NK-92 (cell line): ENCODE measurements around the gene PAH.

Source experiments
- DNase-seq: peaks from one replicate; lab custom pipeline; 2025; ENCODE audit not compliant: unreplicated experiment; lab: John Stamatoyannopoulos, UW

Gene PAH

DNA sequence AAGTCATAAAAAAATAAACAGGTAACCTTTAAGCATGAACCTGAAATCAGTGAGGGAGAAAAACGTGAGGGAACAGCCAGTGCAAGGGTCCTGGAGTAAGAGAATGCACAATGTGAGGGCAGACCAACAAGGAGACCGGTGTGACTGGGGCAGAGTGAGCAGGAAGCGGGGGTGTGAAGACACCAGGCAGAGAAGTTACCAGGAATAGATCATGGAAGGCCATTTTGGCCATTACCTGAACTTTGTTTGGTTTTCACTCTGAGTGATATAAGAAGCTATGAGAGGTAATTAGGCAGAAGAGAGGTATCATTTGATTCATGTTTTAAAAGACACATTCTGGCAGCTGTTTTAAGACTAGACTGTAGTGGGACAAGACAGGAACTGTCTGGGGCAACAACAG, 15.0 kb downstream of the PAH start:
- DNase-seq = no peak

DNA sequence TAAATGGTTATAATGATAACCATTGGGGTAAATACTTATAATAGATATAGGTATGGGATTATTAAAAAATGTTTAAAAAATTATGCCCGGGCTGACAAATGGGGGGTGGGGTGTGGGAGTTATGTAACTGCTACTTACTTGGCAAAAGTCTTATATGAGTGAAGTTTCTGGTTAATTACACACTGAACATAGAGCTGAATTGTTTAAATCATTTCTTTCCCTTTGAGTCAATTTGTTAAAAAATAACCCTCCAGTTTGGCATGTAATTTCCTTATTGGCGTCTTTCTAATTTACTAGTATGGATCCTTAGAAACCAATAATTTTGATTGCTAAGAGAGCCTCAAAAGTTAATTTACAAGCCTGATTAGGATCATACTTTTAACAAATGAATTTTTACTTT, 16.7 kb downstream of the PAH start:
- DNase-seq = no peak

DNA sequence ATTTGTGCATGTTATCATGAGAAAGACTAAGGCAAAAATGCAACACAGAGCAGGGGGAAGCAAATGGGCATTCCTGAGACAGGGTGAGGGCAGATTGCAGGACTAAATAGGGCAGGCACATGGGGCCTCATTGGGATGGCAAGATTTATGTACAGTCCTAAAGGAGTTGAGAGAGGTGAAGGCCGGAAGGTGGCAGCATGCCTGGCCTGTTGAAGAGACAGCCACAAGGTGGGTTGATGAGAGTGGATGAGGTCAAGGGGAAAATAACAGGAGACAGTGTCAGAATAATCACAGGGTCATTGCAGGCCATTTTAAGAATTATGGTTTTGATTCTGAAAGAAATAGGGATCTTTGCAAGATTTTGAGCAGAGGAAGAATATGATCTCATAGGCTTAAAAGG, 21.0 kb downstream of the PAH start:
- DNase-seq = no peak

DNA sequence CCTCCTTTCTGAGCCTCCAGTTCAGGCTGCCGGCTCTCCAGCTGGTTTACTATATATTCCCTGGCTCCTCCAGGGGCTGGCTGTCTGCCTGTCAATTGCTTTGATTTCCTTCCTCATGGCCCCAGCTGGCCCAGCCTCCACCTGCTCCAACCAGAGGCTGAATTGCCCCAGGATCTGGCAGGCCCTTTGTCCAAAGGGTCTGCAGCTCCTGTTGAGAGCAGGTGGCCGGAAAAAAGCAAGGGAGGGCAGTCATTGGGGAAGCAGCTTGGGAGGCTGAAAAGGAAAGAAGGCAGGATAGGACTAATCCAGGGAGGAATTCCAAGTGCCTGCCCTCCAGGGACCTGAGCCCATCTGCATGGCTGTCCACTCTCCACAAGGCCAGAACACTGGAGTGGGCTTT, 25.3 kb downstream of the PAH start:
- no peak for DNase-seq

DNA sequence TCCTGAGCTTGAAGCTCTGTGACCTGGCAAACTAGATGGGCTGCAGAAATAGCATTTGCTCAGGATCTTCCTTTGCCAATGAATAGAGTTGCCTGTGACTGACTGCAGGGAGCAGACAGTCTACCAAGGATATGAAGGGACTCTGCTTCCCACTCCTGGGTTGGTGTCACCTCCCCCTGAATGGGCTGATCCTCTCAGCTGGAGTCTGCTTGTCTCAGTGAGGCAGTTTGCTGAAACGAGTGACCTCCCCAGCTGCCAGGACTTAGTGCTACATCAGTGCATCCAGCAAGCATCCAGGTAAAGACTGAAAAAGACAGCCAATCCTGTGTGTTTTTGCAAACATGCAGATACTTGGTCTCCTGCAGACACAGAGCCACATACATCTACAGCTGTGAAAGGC, 28.5 kb downstream of the PAH start:
- DNase-seq = no peak

DNA sequence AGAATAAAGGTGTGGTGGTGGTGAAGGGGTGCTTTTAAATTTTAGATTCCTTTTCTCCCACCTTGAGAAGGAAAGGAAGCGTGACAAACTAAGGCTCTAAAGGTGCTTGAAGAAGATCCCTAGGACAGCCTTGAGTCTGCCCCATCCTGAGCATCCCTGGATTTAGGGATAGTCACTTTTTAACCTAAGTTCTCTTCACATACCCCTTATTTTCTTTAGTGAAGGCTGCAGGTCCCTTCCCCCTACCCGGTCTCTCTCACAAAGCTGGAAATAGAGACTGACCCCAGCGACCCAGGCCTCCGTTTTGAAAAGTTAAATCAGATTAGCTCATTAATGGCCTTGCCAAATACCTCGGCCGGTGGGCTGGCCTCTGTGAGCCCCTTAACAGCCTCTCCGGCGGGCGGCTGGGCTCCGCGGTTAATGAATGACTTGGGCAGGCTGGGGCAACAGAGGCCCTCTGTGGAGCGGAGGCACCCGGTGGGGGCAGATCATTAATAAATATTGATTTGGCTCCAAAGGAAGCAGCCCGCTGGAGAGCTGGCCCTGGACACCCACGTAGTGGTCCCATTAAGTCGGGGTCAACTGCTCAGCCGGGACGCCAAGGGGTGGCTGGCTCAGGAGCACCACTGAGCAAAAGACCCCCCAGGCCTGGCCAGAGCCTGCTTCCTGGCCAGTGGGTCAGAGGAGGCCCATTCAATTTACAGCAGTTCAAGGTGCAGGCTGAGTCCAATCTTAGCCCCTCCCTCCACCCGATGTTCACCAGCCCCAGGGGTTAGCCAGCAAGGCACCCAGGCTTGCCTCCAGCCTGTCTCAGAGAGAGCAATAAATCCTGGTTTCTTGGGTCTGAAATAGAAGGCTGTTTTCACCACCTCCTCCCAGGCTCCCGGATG, 31.8 kb downstream of the PAH start:
- no peak for DNase-seq

DNA sequence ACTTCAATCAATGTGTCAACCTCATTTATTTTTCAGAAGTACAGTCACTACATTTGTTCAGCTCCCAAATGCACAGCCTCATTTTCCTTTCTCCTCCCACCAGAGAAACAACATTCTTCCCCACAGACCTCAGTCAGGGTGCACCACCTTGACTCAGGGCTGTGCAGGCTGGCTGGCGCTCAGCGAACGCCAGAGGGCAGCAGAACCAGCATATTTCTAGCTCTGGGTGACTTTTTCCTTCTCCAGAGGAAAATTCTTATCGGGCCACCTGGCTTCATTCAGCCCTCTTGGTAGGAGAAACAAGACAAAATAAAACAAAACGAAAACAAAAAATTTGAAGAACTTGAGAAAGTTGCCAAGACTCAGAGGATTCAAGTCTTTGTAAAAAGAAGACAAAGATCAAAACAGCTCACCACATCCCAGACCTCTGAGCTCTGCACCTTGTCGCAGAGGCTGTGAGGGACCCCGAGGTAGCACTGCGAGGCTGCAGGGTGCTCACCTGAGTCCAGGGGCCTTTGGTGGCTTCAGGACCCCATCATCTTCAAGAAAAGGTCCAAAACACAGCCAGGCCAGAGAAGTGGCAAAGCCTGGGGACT, 33.7 kb downstream of the PAH start:
- DNase-seq = no peak

DNA sequence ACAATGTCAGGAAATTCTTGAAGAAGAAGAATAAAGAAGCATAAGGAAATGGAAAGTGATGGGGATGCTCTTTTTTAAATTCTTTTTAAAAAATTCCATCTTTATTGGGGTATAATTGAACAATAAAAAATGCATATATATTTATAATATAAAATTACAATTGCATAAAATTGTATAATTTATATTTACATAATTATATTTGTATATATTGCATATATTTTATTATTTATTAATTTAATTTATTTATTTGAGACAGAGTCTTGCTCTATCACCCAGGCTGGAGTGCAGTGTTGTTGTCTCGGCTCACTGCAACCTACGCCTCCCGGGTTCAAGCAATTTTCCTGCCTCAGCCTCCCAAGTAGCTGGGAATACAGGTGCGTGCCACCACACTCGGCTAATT, 36.3 kb downstream of the PAH start:
- no peak for DNase-seq

DNA sequence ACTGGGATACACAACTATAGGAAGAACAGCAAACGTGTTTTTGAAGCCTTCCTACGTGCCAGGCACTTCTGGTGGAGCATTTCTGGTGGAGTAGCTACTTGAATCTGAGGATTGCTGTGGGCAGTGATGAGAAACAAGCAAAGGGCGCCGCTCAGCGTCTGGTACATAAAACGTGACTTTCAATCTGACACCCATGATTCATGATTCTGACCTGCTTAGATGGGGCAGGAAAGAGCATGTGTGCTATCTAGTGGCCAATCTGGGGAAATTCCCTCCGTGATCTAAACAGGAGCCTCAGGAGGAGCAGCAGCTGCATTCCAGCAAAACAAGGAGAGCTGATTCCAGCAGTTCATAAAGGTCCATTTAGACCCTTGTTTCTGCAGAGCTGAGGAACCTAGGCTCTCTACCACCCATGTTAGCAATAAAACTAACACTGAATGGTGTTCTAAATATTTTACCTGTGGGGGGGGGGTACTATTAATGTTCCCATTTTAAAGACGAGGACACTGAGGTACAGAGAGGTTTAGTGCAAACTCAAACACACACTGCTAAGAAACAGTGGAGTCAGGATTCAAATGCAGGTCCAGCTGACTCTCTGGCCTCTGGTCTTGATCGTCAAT, 37.8 kb downstream of the PAH start:
- DNase-seq = no peak

DNA sequence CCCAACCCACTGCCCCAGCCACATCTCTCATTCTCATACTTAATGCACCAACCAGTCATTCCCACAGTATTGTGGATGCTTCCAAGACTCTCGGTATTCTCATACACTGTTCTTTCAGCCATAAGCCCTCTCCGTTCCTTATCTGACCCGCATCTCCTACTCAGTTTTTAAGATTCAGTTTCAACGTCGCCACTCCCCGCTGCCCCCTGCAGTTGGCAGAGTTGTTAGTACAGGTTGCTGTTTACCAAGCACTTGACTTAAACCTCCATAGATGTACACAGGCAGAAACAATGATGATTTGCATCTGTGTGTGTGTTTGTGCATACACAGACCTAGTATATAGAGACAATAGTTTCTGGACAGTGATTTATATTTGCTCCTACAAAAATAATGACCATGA, 40.2 kb downstream of the PAH start:
- DNase-seq = no peak

DNA sequence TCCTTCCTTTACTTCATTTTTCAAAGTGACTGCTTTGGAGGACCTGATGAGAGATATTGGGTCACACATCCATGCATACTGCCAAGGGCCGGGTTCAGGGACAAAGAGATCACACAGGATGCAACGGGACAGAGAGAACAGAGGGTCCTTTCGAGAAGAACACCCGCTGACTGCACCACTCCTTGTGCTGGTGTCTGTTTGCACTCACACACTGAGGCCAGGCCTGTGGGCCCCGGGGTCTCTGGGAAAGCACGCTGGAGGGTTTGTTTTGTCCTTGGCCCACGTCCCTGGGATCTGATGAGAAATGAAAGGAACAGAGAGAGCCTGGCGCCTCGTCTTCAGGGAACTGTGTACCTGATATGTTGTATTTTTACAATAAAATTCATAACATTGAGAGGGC, 42.2 kb downstream of the PAH start:
- DNase-seq = no peak

DNA sequence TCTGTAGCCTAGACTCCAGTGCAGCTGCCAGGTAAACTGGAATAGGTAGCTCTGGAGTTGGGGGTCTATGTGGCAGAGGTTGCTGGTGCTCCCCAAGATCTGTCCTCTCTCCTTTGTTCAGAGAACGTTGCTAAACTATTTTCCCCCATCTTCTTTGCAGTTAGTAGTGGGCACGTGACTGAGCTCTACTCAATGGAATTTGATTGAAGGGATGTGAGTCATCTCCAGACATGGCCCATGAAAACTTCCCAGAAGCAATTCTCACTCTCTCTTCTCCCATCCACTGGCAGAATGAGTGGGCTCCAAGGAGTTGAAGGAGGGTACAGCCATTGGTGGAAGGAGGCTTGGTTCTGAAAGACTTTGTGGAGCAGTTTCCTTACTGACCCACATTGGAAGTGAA, 44.0 kb downstream of the PAH start:
- DNase-seq = no peak

DNA sequence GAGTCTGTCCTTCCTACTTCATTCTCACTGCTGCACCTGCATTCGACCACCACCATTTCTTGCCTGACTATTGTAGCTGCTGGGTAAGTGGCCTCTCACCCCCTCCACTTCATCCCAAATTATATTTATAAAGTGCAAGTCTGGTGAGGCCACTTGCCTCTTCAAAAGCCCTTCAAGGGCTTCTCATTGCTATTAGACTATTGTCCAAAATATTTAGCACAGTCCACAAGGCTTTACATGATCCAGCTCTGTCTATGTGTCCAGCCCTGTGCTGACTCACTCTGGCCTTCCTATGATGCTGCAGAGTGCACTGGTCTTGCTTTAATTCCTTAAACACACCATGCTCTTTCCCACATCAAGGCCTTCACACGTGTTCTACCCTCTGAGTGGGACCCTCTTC, 46.0 kb downstream of the PAH start:
- DNase-seq = no peak

DNA sequence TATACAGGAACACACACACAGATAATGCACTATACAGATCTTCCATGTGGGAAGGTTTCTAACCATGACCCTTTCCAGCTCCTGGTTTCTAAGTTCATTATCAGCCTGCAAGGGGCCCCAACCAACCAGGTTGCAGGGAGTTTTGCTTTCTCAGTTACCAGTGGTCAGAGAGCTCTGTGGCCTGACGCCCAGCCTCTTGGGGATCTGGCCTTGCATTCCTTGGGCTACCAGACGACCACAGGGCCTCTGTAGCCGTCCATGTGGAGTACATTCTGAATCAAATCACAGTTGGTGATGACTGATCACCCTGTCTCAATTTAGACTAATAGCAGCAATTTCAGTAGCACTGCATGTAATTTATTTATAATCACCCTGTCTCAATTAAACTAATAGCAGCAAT, 47.5 kb downstream of the PAH start:
- no peak for DNase-seq

DNA sequence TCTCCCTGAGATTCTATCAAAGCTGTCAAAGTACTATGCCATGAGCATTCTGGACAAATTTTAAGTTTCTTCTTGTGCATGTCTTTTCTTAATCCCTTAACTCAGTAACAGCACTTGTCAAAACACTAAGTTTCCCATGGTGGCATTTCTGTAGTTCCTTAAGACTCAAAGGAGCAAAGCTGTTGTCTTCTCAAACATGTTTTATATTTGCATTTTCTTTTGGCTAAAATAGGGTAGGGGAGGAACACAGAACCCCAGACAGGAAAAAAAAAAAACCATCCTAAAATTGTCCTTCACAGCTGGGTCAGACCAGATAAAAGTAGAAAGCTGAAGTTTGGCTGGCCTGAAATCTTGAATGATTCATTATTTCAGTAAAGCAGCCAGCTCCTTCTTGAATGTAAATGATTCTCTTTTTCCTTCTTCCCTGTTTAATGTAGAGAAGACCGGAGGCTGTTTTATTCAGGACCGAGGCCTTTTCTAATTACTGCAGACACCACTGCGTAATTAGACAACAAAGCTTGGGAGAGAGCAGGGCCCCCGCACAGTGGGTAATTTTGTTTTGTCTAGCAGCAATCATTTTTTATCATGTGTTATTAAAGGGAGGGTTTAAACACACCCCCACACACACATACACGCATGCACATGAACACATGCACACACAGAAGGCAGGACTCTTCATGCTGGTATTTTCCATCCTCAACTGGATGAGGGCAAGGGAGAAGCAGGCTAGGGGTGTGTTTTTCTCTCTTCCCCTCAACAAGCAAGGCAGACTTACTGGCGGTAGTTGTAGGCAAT, 51.0 kb downstream of the PAH start:
- DNase-seq = no peak

DNA sequence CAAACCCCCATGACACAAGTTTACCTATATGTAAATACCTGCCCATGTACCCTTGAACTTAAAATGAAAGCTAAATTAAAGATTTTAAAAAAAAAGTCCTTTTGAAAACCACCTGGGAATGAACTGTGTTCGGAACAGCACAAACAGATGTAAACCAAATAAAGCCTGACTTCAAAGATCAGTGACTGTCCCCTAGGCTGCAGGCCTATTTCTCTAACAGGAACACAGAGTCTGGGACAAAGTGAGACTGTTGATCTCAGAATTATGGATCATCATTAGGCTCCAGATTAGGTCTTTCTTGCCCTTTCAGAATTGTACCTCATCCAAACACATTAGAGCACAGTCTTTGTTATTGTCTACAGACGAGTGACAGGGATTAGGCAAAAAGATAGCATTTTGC, 54.6 kb downstream of the PAH start:
- DNase-seq = no peak

DNA sequence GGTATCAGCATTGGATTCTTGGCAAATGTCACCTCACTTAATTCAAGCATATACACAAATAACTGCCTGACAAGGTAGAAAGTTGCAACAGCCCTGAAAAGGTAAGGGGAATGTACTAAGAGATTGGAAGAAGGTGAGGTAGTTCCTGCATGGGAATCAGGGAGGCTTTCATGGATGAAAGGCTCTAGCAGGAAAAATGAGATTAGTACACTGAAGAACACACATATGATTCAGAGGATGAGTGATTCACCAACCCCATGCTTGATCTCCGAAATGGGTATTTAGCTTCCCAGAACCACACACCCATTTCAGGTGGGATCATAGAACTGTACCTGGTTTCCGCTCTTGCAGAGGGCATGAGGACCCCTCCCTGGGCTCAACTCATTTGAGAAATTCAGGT, 65.8 kb downstream of the PAH start:
- no peak for DNase-seq

DNA sequence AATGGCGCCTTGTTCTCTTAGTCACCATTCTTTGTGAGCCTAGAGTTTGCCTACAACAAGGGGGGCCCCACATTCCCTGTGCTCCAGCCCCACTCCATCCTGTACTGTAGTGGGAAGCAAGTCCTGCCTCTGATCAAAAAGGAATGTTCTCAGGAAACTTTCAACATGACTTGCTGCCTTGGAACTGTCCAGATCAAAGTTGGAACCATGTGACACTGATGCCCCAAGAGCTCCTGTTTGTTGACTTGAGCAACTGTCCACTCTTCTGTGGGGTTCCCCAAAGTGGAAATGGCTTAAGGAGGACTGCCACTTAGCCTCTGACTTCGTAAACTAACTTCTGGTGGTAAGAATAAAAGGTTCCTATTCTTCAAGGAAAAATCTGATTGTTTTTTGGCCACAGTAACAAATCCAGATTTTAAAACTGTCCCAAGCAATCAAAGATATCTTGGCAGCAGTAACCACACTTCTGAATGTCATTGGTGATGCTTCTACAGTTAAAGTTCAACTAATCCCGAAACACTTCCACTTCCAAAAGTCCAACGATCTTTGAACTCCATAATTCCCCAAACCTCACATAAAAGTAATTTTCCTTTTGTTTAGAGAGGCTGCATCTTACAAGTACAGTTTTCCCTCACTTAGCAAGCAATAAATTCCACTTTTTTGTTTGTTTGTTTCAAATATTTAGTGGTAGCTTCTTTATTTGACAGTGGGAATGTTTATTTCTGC, 67.2 kb downstream of the PAH start:
- DNase-seq = no peak

DNA sequence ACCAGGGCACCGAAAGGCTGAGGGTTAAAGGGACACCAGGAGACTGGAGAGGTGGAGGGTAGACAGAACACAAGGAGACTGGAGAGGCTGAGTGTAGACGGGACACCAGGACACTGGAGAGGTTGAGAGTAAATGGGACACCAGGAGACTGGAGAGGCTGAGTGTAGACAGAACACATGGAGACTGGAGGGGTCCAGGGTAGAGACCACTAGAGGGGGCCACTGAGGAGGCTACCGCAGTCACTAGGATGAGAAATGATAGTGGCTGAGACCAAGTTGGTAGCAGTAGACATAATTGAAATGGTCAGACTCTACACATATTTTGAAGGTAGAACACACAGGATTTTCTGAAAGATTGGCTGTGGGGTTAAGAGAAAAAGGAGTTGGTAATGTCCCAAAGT, 68.2 kb downstream of the PAH start:
- no peak for DNase-seq

DNA sequence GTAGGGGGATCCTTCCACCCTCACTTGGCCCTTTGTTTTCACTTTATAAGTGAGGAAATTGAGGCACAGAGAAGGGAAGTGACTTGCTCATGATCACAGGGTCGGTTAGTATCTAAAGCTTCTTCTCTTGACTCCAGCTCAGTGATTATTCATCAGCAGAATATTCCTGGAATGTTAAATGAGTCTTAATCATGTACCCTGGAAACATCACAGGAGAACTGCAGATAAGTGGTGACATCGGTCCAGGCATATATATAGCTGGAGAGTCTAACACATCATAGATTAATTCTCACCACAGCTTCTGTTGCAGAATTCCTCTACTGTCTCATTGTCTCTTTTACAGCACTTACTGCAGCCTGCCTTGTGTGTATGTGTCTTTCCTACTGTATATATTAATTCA, 69.9 kb downstream of the PAH start:
- no peak for DNase-seq
